GM12873 (cell line): ENCODE measurements around the gene CTSC.

ENCODE experiments used
- TF ChIP-seq, protein P1 (sequence below): IDR thresholded peaks from 2 replicates; pipeline ENCODE4 v1.5.1; 2012; ENCODE audit warnings: low read depth, mild to moderate bottlenecking, moderate library complexity, low read length, control low read depth; ENCODE audit not compliant: insufficient read depth; ENCODE audit errors: missing control alignments

The CTSC gene

DNA sequence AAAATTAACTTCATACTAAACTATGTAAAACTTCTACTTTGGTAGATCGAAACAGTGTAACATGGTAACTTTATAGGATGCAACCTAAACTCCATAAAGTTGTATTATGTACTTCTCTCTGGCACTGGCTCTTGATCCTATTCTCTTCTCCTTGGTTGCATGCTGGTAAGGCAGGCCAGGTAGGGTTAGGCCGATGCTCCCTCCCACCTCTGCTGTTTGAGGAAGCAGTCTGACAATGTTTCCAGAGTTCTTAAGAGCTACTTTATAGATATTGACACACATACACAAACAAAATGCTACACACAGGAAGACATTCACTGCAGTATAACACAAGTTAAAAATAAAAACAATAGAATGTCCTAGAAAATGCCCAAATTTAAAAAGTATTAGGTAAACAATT is 22.5 kb downstream of the CTSC start:
- TF ChIP-seq, protein P1, sequence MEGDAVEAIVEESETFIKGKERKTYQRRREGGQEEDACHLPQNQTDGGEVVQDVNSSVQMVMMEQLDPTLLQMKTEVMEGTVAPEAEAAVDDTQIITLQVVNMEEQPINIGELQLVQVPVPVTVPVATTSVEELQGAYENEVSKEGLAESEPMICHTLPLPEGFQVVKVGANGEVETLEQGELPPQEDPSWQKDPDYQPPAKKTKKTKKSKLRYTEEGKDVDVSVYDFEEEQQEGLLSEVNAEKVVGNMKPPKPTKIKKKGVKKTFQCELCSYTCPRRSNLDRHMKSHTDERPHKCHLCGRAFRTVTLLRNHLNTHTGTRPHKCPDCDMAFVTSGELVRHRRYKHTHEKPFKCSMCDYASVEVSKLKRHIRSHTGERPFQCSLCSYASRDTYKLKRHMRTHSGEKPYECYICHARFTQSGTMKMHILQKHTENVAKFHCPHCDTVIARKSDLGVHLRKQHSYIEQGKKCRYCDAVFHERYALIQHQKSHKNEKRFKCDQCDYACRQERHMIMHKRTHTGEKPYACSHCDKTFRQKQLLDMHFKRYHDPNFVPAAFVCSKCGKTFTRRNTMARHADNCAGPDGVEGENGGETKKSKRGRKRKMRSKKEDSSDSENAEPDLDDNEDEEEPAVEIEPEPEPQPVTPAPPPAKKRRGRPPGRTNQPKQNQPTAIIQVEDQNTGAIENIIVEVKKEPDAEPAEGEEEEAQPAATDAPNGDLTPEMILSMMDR, result no peak

DNA sequence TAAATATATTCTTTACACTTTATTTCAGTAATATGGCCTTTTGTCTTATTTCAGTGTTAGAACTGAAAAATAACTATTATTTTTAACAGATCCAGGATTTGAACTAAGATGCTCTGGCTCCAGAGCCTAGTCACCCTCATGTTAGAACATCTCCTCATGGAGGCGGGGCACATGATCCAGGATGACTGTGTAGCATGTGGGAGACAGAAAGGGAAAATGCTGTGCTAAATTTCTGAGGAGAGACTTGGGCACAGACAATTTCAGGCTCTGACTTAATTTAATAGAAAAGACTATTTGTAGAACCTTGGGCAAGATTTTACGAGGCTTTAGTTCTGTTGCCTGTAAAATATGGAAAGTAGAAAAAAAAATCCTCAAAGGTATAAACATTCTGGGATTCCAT is 24.1 kb downstream of the CTSC start:
- TF ChIP-seq, protein P1, result no peak

DNA sequence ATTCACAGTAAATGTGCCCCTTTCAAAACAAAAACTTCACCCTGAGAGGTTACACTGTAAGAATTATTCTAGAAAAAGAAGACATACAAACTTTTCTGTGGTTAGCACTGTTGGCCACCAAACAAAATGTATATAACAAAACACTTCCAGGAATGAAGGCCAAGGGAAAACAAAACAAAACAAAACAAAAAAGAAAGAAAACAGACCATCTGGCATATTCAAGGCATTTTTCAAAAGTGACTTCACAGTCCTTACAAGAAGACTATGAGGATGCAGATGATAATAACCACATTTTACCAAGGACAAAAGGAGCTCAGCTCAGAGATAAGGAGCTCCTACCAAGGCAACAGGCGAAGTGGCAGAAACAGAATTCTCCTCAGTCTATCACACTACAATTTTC is 24.9 kb downstream of the CTSC start:
- TF ChIP-seq, protein P1, result no peak

DNA sequence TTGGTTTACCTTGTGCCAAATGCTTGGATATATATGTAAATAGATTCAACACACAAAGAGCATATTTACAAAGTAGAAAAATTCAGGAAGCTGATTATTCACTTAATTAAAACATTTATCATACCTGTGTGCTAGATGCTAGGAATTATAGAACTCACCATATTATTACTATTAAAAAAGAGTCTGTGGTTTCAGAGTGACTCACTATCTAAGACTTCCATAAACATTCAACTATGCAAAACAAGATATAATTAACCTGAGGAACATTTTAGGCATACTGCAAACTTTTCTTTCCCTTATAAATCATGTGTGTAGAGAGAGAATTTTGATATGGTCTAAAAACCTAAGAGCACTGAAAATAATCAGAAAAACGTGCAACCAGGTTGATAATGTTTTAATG is 27.3 kb downstream of the CTSC start:
- TF ChIP-seq, protein P1, result no peak

DNA sequence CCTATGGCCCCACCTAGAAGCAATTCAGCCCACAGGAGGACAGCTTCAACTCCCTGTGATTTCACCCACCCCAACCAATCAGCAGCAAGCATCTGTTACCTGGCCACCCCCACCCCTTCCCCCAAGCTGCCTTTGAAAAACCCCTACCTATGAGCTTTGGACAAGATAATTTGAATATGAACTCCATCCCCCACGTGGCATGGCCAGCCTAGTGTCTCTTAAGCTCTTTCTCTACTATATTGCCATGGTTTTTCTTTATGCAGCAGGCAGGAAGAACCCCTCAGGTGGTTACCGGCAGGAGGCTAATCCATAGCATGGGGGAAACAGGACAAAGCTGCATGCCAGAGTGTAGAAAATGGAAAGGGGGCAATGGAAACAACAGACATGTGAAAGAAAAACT is 29.0 kb downstream of the CTSC start:
- TF ChIP-seq, protein P1, result no peak

DNA sequence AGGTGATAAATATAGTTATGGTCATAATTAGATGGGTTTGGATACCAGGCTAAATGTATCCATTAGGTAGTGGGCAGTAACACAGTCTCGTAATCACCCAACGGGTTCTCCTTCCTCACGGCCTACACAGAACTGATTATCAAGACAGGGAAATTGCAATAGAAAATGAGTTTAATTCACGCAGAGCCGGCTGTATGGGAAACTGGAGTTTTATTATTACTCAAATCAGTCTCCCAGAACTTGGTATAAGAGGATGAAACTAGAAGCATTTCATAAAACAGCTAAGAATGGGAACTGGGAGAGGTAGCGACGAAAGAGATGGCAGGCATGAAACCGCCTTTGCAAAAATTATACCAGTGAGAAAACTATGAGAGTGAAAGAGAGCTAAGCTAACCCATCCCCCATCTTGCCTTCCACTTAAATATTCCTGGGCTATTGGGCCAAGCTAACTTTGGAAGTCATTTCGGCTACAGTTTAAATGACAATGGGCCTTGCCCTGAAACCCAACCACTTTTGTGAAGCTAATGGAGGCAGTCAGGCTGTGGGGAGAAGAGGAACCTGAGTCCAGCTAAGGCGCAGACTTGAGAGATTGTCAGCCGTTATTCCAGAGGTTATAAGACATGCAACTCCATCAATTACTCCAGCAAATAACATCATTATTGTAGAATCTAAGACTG is 29.6 kb downstream of the CTSC start:
- TF ChIP-seq, protein P1, result no peak

DNA sequence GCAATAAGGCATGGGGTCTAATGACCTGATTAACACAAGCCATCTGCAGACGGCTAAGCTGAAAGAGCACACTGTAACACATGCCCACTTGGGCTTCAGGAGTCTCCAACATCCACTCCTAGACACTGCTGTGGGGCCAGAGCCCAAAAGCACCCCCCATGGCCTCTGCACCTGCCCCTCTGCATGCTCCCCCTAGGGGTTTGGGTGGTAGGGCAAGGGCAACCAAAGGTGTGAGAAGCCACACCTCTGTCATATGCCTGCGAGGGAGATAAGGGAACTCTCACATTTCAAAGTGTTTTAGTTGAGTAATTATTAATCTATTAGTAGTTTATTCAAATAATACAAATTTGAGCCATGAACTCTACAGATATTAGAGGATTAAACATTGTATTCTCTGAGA is 30.8 kb downstream of the CTSC start:
- TF ChIP-seq, protein P1, result no peak
